Psoas muscle (tissue), 8 donors: ENCODE results near the gene TUBB2A. TPM values are rescaled to one million over a fixed set of nuclear protein-coding genes. Genes with fewer than 3 reads are reported as not detected.

ENCODE experiments used
- ATAC-seq, 4 donors: fragments of 200-7000 bp; cut with Tn5 transposase; one replicate each; pipeline ENCODE4 v1.9.1; 2020; ENCODE audit warnings: moderate library complexity in 3 of 4, mild to moderate bottlenecking in 2 of 4
- DNase-seq, 2 donors: peaks; one replicate each; pipeline ENCODE4 v3.0.0-alpha.2; 2020
- H3K27ac ChIP-seq: fragments of 200-600 bp; one replicate; pipeline ENCODE4 v1.8.0; 2022
- H3K27me3 ChIP-seq, 3 donors: fragments of 200-600 bp in 1 of 3; one replicate each; pipeline versions ENCODE4 v1.6.1 to v1.8.0; 2013 to 2022; ENCODE audit warnings: low read length in 2 of 3, mild to moderate bottlenecking in 2 of 3, moderate library complexity in 1 of 3; ENCODE audit not compliant: insufficient read depth in 3 of 3
- H3K36me3 ChIP-seq, 2 donors: fragments of 200-600 bp in 1 of 2; one replicate each; pipeline versions ENCODE4 v1.6.1 to v1.8.0; 2013 to 2022; ENCODE audit warnings: low read depth in 1 of 2, mild to moderate bottlenecking in 1 of 2, moderate library complexity in 1 of 2; ENCODE audit not compliant: insufficient read depth in 1 of 2
- H3K4me1 ChIP-seq: fragments of 200-600 bp; one replicate; pipeline ENCODE4 v1.8.0; 2022
- H3K4me3 ChIP-seq: fragments of 200-600 bp; one replicate; pipeline ENCODE4 v1.8.0; 2022; ENCODE audit warnings: mild to moderate bottlenecking
- H3K9me3 ChIP-seq: fragments of 200-600 bp; one replicate; pipeline ENCODE4 v1.8.0; 2022
- CTCF ChIP-seq: fragments of 200-600 bp; IDR thresholded peaks from one replicate; pipeline ENCODE4 v1.8.0; 2022; ENCODE audit warnings: antibody characterized with exemption
- WGBS, 3 donors: extraction: QIAGEN DNeasy Blood & Tissue Kit; methylation state at CpG; one replicate each; pipeline versions ENCODE4 v1.1.6 to v1.1.7; 2013; 5-methylcytosine and 5-hydroxymethylcytosine counted together
- intact Hi-C, 2 donors: fragments of 100-400 bp; cut with DNase I; formaldehyde crosslinking; loops; one replicate each; pipeline versions ENCODE4 v1.11.0 to v1.14.2; 2022
- polyA plus RNA-seq, 3 donors: library from polyadenylated mRNA; stranded (reverse); fragments of 200-250 nt; gene quantifications; one replicate each; pipeline ENCODE4 v1.2.3, GENCODE V29; 2013
- total RNA-seq, 4 donors: library from RNA; stranded (reverse); fragmentation: NEBNext Ultra II Directional in 2 of 4; extraction: Animal tissue kit (Norgen Biotek cat#: 25700) in 2 of 4; gene quantifications; one replicate each; pipeline versions ENCODE4 v1.2.1 to v1.2.4, GENCODE V29; 2021 to 2023
- donor health status: healthy with polysubstance abuse.
- donor health status: DM: no; HTN: no; CAD: no; lungs with moderate emphysema.
- donor health status: Bipolar disorder and iron deficiency.
- donor health status: healthy.
- donor health status: DM: yes; HTN: yes; CAD: no.
- donor health status: DM: no; HTN: no; CAD: no.
- donor health status: DM: no; HTN: no; CAD: no.
- donor health status: DM: yes; HTN: yes; CAD: no.

The TUBB2A gene
- total and polyA plus RNA-seq, 7 donors = 25.3 to 83.4 (median 47.1) TPM

GRCh38 chr6:3151691-3152090, 5.7 kb downstream of the TUBB2A start:
- DNase-seq (no peak), ATAC-seq (peak; percentile 57 to 89 (median 76))
- Histone ChIP-seq H3K4me3 (no peak overlapping the region), H3K27ac (peak overlapping the region; percentile 59), H3K4me1 (peaks cover 5% of the 10 kb centered on the region), H3K27me3 (no peaks in the 10 kb centered on the region), H3K36me3 (peaks cover 4 to 63% of the 10 kb centered on the region in 2 donors), H3K9me3 (no peaks in the 10 kb centered on the region)
- intact Hi-C loops = no loop called here
- WGBS, 3 donors = 23 to 32% (median 27%) methylated on average over 5 of the region's 5 CpGs
- TF ChIP-seq CTCF = no peak

GRCh38 chr6:3147914-3148757, 9.2 kb downstream of the TUBB2A start:
- H3K27me3 ChIP-seq = no peaks in the 10 kb centered on the region
- no peak for ATAC-seq
- H3K36me3 ChIP-seq = peaks cover 4 to 58% of the 10 kb centered on the region in 2 donors
- H3K9me3 ChIP-seq = no peaks in the 10 kb centered on the region
- intact Hi-C loops = no loop called here
- no peak for DNase-seq
- no peak overlapping the region for H3K4me3 ChIP-seq
- no peak overlapping the region for H3K27ac ChIP-seq
- peaks cover 5% of the 10 kb centered on the region for H3K4me1 ChIP-seq
- 88 to 95% (median 91%) methylated on average over 6 of the region's 6 CpGs for WGBS, 3 donors
- TF ChIP-seq CTCF = no peak

- DNase-seq = no peak
- Histone ChIP-seq H3K4me1 (peaks cover 5% of the 10 kb centered on the region), H3K4me3 (no peak overlapping the region), H3K9me3 (no peaks in the 10 kb centered on the region), H3K36me3 (peaks cover 2 to 68% of the 10 kb centered on the region in 2 donors), H3K27ac (no peak overlapping the region), H3K27me3 (no peaks in the 10 kb centered on the region)
- intact Hi-C loops = no loop called here
- 77 to 91% (median 85%) methylated on average over 8 of the region's 8 CpGs for WGBS, 3 donors
- ATAC-seq = no peak
- TF ChIP-seq CTCF = no peak
Observed at GRCh38 chr6:3144571-3144970, 12.8 kb downstream of the TUBB2A start.

GRCh38 chr6:3143158-3143557, 14.2 kb downstream of the TUBB2A start:
- DNase-seq (no peak), ATAC-seq (no peak)
- Histone ChIP-seq H3K9me3 (no peaks in the 10 kb centered on the region), H3K4me1 (peaks cover 17% of the 10 kb centered on the region), H3K27me3 (no peaks in the 10 kb centered on the region), H3K36me3 (peaks cover 2 to 58% of the 10 kb centered on the region in 2 donors), H3K4me3 (no peak overlapping the region), H3K27ac (no peak overlapping the region)
- intact Hi-C loops = no loop called here
- no peak for TF ChIP-seq CTCF
- 86 to 91% (median 90%) methylated on average over 6 of the region's 6 CpGs for WGBS, 3 donors
